Activated gamma-delta T cell treated with anti-CD3 and anti-CD28 coated beads, Interleukin-2, amount 50 U/mL, for 16 hours (primary cell): ENCODE measurements around the gene SCML2.
"Not testable (repeated sequence)": the region's sequence is repeated elsewhere in the genome, so short reads cannot be mapped to it uniquely, and the experiment has no call there.

Experiments used
- DNase-seq: peaks from one replicate; pipeline ENCODE4 v3.0.0-alpha.2; 2020; ENCODE audit warnings: low read depth

Gene SCML2

GRCh38 chrX:18354369-18355223 lies at the start of gene SCML2:
TSS of gene SCML2 (minus strand) at chrX:18354688. CDS start at chrX:18334071, 20,617 bp downstream.
- DNase-seq: no peak

- DNase-seq: no peak
Measured at GRCh38 chrX:18401848-18402213, 47.3 kb upstream of the SCML2 start.

DNA sequence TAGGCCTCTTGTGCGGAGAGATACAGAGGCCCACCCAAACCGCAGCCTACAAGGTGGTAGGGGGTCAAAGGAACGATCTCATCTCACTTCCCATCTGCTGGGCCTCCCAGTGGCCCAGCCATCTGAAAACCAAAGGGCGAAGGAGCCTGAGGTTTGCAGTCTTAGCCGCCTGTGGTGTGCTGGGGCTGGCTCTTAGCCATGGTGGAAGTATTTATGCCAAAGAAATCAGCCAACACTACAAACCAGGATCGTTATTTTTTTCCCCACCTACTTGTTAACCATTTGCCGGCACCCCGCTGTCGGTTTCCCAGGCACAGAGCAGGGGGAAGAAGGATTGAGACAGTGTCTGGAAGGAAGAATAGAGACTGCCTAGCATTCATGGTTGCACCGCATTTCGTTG lies 40.0 kb upstream of the SCML2 start:
- DNase-seq: no peak

- peak; percentile 62 for DNase-seq
Measured at GRCh38 chrX:18390941-18391538, 36.6 kb upstream of the SCML2 start.

DNA sequence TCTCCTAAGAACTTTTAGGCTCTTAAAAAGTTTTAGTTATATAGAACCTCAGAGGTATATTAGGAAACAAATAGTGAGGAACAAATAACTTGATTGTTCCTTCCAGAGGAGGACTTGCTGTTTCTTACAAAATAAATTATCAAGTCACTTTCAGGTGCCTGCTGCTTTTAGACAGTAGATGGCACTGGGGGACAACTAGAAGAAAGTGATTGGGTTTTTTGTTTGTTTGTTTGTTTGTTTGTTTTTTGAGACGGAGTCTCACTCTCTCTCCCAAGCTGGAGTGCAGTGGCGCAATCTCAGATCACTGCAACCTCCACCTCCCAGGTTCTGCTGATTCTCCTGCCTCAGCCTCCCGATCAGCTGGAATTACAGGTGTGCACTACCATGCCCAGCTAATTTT lies 35.5 kb upstream of the SCML2 start:
- DNase-seq: no peak

DNA sequence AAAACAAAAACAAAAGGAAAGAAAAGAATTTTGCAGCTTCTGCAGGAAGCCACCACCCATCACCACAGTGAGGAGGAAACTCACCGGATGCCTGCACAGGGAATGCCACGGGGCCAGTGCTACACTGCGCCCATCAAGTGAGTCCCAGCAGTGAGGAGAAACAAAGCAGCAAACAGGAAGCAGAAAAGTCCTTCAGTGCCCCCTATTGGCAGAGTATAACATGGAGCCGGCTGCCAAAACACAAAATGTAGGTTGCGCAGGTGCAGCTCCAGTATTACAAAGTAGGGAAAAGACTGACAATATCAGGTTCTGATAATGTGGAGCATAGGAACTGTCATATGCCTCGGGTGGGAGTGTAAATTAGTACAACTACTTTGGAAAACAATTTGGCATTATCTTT lies 23.3 kb upstream of the SCML2 start:
- no peak for DNase-seq

DNA sequence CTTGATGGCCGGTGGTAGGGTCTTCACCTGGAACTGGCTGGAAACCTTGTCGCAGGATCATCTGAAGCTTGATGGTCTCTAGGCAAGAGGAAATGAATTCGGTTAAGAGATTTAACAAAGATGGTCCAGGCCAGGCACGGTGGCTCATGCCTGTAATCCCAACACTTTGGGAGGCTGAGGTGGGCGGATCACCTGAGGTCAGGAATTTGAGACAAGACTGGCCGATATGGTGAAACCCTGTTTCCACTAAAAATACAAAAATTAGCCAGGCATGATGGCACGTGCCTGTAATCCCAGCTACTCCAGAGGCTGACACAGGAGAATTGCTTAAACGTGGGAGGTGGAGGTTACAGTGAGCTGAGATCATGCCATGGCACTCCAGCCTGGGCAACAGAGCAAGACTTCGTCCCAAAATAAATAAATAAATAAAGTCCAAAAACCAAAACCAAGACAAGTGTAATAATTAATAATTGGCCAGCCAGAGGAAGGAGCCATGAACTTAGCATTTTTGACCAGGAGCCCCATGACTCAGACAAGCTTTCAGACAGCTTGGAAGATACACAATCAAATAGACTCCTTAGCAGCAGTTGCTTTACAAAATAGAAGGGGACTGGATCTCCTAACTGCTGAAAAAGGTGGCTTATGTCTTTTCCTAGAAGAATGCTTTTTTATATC lies 20.8 kb upstream of the SCML2 start:
- DNase-seq: not testable (repeated sequence)

DNA sequence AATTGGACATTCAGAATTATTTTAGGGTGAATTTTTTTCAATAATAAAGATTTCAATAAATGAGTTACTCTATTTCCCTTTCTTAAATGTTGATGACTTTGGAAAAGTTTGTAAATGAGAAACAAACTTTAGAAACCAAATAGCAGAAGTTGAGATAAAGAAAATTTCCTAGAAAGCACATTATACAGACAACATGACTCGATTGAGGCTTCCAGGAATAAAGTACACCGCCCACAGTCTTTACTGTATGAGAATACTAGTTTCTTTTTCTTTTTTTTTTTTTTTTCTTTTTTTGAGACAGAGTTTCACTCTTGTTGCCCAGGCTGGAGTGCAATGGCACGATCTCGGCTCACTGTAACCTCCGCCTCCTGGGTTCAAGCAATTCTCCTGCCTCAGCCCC lies 14.6 kb upstream of the SCML2 start:
- not testable (repeated sequence) for DNase-seq

DNA sequence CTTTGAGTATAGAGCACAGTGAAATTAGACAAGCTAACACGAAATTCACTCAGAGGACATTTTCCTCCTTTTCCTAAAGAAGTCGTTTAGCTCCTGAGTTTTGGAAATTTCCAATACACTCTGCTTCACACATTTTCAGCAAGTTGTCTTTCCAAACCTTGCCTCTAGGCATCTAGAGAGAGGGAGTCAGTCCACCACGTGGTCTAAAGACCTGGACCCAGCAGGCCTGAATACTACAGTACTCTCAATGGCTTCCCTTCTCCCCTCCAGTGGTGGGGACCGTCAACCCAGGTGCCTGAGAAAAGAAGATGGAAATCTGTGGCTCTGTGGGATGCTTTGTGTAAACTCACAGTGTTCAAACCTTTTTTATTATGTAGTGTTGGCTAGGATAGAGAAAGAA lies 13.9 kb upstream of the SCML2 start:
- no peak for DNase-seq

- no peak for DNase-seq
Measured at GRCh38 chrX:18360867-18361266, 6.4 kb upstream of the SCML2 start.

- DNase-seq: no peak
Measured at GRCh38 chrX:18353931-18354368, 538 bp downstream of the SCML2 start.

- DNase-seq: no peak
Measured at GRCh38 chrX:18351784-18352183, 2.7 kb downstream of the SCML2 start.

DNA sequence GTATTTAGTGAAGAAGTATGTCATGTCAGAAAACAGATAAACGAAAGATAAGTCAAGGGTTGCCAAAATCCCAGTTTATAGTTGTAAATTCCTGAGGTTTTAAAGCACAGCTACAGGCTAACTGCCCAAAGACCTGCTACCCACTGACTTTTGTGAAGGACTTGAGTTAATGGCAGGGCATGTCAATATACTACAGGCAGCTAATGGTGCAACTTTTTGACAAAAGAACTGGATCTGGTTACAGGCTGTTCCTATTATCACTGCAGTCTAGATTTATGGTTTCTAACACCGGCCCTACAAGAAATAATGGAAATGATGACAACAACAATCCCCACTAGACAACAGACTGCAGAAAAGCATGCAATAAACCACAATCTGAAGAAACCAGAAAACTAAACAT lies 6.4 kb downstream of the SCML2 start:
- no peak for DNase-seq

DNA sequence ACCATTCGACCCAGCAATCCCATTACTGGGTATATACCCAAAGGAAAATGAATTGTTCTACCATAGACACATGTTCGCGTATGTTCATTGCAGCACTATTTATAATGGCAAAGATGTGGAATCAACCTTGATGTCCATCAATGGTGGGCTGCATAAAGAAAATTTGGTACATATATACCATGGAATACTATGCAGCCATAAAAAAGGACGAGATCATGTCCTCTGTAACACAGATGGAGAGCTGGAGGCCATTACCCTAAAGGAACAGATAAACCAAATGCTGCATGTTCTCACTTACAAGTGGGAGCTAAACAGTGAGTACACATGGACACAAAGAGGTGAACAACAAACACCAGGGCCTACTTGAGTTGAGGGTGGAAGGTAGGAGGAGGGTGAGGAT lies 45.1 kb downstream of the SCML2 start:
- no peak for DNase-seq

GRCh38 chrX:18297251-18297650 lies 57.2 kb downstream of the SCML2 start:
- DNase-seq: no peak

DNA sequence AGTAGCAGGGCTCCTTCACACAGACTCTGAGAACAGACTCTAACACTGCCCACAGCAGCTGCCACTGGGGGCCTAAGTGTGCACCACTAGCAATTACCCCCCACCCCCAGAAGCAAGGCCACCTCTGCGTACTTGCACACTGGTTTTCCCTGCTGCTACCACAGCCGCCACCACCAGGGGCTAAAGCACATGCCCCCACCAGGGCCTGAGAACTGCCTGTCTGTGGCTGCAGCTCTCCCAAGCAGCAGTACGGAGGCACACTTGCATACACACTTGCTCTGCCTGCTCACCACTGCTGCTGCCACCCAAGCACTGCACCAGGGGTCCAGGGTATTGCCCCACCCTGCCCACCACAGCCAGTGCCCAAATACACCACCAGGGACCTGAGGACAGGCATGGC lies 59.6 kb downstream of the SCML2 start:
- DNase-seq: no peak

- no peak for DNase-seq
Measured at GRCh38 chrX:18291006-18291545, 63.4 kb downstream of the SCML2 start.

DNA sequence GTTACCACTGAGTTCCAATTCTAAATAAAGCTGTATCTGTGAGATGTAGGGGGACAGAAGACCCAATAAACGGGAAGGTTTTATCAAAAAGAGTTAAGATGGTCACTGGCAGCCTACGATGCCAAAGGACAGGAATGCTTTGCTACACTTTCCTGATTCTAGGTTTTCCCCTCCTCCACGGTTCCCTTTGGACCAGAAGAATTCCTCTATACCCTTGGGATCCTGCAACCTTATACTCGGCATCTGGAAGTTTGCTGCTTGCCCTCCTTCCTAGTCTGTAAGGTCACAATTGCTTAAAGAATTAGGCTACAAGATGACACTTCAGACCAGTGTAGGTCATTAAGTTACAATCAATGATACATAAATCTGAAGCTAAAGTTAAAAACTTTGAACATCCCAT lies 64.3 kb downstream of the SCML2 start:
- no peak for DNase-seq

DNA sequence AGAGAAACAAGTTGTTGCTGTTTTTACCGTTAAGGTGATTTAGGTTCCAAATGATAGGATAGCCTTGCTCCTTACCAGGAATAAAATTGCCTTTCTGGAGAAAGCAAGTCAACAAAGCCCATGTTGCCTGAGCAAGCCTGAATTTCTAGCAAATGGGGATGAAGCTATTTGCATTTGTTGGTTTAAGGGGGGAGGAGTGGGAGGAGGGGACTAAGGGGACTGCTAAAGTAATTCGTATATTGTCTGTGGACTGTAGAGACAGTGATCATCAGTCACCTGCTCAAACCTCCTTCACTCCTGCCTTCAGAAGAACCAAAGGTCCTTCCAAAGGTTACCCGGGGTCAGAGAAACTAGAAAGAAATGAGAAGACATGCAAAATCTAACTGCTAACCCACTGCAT lies 65.8 kb downstream of the SCML2 start:
- DNase-seq: no peak

GRCh38 chrX:18286322-18286831 lies 68.1 kb downstream of the SCML2 start:
- DNase-seq: no peak

- DNase-seq: no peak
Measured at GRCh38 chrX:18278449-18278848, 76.0 kb downstream of the SCML2 start.

DNA sequence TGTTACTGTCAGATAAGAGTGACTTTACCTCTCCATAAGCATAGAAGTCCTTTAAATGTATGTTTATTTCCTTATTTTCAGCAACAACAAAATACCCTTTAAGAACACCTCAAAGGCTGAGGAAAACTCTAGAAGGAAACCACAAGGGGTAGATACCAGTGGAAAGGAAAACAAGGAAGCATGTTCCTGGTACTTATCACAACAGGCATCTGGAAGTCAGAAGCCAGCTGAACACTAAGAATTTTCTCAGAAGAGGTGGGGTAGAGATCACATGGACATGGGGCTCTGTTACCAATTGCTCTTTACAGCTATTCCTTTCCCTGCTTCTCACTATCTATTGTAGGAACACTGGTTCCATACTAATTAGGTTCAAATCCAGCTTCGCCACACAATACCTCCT lies 82.3 kb downstream of the SCML2 start:
- DNase-seq: no peak

- DNase-seq: no peak
Measured at GRCh38 chrX:18271725-18272124, 82.8 kb downstream of the SCML2 start.
